Measurements from ENCODE around the gene CCDC50. TPM values are rescaled to one million over a fixed set of nuclear protein-coding genes. Genes with fewer than 3 reads are reported as not detected.

CCDC50 gene
- total and polyA plus RNA-seq, 2 experiments from 2014 or later, result 31.6 to 49.6 TPM

DNA sequence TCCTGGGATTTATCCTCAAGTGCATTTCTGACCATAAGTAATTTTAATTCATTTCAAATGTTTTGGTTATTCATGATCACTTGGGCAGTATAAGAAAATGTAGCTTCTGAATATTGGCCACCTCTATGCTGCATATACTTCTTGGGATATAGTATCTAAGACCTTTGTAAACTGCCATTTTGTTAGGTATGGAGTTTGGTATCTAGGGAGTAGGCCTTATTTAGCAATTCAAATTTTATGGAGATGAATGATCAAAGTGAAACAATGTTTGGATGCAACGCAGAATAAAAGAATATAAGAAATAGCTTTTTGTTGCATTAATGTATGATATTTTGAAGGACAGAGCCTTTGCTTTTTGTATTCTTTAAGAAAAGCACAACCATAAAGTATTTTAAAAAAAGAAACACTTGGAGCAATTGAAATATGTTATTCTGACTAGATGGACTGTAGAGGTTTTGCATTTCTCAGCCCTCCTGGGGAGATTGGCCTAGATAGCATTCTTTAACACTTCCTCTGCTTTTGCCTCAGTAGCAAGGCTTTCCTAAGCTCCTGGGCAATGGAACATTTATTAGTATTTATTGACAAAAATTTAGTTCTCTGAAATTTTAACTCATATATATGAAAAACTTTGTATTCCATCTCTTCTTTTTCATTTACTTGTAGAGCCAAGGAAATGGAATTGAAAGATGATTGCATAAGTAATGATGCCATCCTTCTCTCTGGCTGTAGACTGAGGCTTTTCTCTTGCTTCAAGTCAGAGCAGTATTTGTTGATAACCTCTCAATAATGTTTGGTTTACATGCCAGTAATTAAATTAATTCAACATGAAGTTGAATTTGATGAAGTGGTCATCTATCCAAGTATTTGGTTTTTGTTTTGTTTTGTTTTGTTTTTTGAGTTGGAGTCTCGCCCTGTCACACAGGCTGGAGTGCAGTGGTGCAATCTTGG is 62.9 kb downstream of the CCDC50 start:
- H3K9me3 ChIP-seq (ENCODE audit: low read depth), result no peaks in the 10 kb centered on the region
- no peak for DNase-seq (ENCODE audit: low spot score)
- no peaks in the 10 kb centered on the region for H3K79me2 ChIP-seq
- TF ChIP-seq, protein P1, sequence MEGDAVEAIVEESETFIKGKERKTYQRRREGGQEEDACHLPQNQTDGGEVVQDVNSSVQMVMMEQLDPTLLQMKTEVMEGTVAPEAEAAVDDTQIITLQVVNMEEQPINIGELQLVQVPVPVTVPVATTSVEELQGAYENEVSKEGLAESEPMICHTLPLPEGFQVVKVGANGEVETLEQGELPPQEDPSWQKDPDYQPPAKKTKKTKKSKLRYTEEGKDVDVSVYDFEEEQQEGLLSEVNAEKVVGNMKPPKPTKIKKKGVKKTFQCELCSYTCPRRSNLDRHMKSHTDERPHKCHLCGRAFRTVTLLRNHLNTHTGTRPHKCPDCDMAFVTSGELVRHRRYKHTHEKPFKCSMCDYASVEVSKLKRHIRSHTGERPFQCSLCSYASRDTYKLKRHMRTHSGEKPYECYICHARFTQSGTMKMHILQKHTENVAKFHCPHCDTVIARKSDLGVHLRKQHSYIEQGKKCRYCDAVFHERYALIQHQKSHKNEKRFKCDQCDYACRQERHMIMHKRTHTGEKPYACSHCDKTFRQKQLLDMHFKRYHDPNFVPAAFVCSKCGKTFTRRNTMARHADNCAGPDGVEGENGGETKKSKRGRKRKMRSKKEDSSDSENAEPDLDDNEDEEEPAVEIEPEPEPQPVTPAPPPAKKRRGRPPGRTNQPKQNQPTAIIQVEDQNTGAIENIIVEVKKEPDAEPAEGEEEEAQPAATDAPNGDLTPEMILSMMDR (IDR thresholded peaks at IDR 0.05; ENCODE audit: poor library complexity), result no peak
- no peak for TF ChIP-seq EZH2 (IDR thresholded peaks at IDR 0.05; ENCODE audit: borderline replicate concordance)
- H4K20me1 ChIP-seq (ENCODE audit: insufficient read depth, poor library complexity, severe bottlenecking), result no peaks in the 10 kb centered on the region
- no peaks in the 10 kb centered on the region for H3K36me3 ChIP-seq (replicated peaks; ENCODE audit: insufficient read depth, low read depth)
- no peak overlapping the region for H3K27ac ChIP-seq
- no peak overlapping the region for H2AFZ ChIP-seq
- no peak overlapping the region for H3K4me3 ChIP-seq
- no peaks in the 10 kb centered on the region for H3K4me1 ChIP-seq (ENCODE audit: insufficient read depth)
- no peak overlapping the region for H3K4me2 ChIP-seq
- H3K27me3 ChIP-seq, result no peaks in the 10 kb centered on the region
- H3K9me2 ChIP-seq (replicated peaks; ENCODE audit: insufficient read depth), result no peaks in the 10 kb centered on the region
- 96% methylated on average over 2 of the region's 2 CpGs for WGBS (ENCODE audit: low lambda C conversion rate, missing lambda C conversion rate)

DNA sequence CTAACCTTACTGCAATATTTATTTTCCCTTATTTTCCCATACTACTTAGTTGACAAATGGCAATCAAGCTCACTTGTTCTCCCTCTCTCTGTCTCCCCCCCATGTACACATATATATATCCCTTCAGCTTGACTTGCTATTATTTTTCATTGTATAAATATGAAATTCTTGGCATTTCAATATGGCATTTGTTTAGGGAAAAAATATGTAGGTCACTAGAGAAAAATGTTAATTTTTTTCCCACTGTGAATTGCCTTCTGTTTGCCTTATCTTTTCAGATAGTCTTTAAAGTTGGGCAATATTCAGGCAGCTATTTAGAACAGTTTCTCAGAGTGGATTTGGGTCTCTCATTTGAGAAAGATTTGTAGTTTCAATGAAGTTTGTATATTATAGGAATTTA is 64.0 kb downstream of the CCDC50 start:
- TF ChIP-seq, protein P1 (IDR thresholded peaks at IDR 0.05; ENCODE audit: poor library complexity), result no peak
- no peak for TF ChIP-seq EZH2phosphoT487 (IDR thresholded peaks at IDR 0.05; ENCODE audit: low read depth, severe bottlenecking, unreplicated experiment)
- no peaks in the 10 kb centered on the region for H3K9me2 ChIP-seq (replicated peaks; ENCODE audit: insufficient read depth)
- no peaks in the 10 kb centered on the region for H3K9me3 ChIP-seq (ENCODE audit: low read depth)
- H3K79me2 ChIP-seq, result no peaks in the 10 kb centered on the region
- H3K36me3 ChIP-seq (replicated peaks; ENCODE audit: insufficient read depth, low read depth), result no peaks in the 10 kb centered on the region
- H3K4me2 ChIP-seq, result no peak overlapping the region
- DNase-seq (ENCODE audit: low spot score), result no peak
- no peak overlapping the region for H3K4me3 ChIP-seq
- H3K27ac ChIP-seq, result no peak overlapping the region
- no peaks in the 10 kb centered on the region for H3K27me3 ChIP-seq
- H3K4me1 ChIP-seq (ENCODE audit: insufficient read depth), result no peaks in the 10 kb centered on the region
- no peaks in the 10 kb centered on the region for H4K20me1 ChIP-seq (ENCODE audit: insufficient read depth, poor library complexity, severe bottlenecking)
- no peak overlapping the region for H2AFZ ChIP-seq

DNA sequence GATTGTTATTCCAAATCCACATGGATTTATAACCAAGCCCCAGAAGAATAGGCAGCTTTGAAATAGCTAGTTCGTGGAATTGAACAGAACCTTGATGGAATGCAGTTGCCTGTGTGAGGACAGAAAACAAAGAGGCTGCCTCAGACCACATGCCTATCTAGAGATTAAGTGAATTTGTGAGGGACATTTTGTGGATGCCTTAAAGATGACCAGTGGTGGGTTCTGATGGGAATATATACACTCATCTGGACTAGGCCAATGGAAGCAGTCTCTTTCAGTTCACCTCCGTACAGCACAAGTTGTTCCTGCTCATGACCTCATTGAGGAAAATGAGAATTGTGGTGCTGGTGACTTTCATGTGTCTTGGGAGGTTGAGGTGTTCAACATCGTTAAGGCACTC is 68.6 kb downstream of the CCDC50 start:
- Histone ChIP-seq H3K36me3 (replicated peaks; ENCODE audit: insufficient read depth, low read depth) (no peaks in the 10 kb centered on the region), H3K4me1 (ENCODE audit: insufficient read depth) (no peaks in the 10 kb centered on the region), H3K9me2 (replicated peaks; ENCODE audit: insufficient read depth) (no peaks in the 10 kb centered on the region), H3K4me2 (no peak overlapping the region), H3K27ac (no peak overlapping the region), H3K79me2 (no peaks in the 10 kb centered on the region), H3K4me3 (no peak overlapping the region), H3K27me3 (no peaks in the 10 kb centered on the region), H4K20me1 (ENCODE audit: insufficient read depth, poor library complexity, severe bottlenecking) (no peaks in the 10 kb centered on the region), H3K9me3 (ENCODE audit: low read depth) (no peaks in the 10 kb centered on the region), H2AFZ (no peak overlapping the region)
- DNase-seq (ENCODE audit: low spot score), result no peak
- no peak for TF ChIP-seq EZH2 (IDR thresholded peaks at IDR 0.05; ENCODE audit: borderline replicate concordance)
- TF ChIP-seq EZH2phosphoT487 (IDR thresholded peaks at IDR 0.05; ENCODE audit: low read depth, severe bottlenecking, unreplicated experiment), result no peak
- WGBS (ENCODE audit: low lambda C conversion rate, missing lambda C conversion rate), result 84% methylated on average over 3 of the region's 3 CpGs

DNA sequence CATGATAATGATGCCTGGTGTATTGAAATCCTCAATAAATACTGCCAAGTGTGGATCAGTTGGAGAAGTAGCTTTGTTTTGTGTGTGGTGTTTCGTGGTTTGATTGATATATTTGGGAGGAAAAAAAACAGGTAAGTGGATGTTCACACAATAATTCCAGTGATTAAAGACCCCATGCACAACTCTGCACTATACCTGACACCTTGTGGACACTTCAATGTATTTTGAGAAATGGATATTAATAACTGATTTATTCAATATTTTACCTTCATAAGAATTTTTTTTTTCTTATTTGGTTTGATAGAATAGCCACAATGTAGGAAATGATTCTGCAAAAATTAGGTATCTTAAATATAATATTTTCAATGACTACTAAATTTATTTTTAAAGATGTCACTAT is 69.4 kb downstream of the CCDC50 start:
- WGBS (ENCODE audit: low lambda C conversion rate, missing lambda C conversion rate), result 95% methylated on average over 1 of the region's 1 CpG
- H3K4me2 ChIP-seq, result no peak overlapping the region
- no peaks in the 10 kb centered on the region for H3K9me3 ChIP-seq (ENCODE audit: low read depth)
- no peaks in the 10 kb centered on the region for H4K20me1 ChIP-seq (ENCODE audit: insufficient read depth, poor library complexity, severe bottlenecking)
- H2AFZ ChIP-seq, result no peak overlapping the region
- no peak overlapping the region for H3K4me3 ChIP-seq
- no peaks in the 10 kb centered on the region for H3K79me2 ChIP-seq
- H3K9me2 ChIP-seq (replicated peaks; ENCODE audit: insufficient read depth), result no peaks in the 10 kb centered on the region
- H3K36me3 ChIP-seq (replicated peaks; ENCODE audit: insufficient read depth, low read depth), result no peaks in the 10 kb centered on the region
- H3K27me3 ChIP-seq, result no peaks in the 10 kb centered on the region
- no peaks in the 10 kb centered on the region for H3K4me1 ChIP-seq (ENCODE audit: insufficient read depth)
- no peak for DNase-seq (ENCODE audit: low spot score)
- TF ChIP-seq, protein P1 (IDR thresholded peaks at IDR 0.05; ENCODE audit: poor library complexity), result no peak
- TF ChIP-seq EZH2 (IDR thresholded peaks at IDR 0.05; ENCODE audit: borderline replicate concordance) (no peak), EZH2phosphoT487 (IDR thresholded peaks at IDR 0.05; ENCODE audit: low read depth, severe bottlenecking, unreplicated experiment) (no peak)
- no peak overlapping the region for H3K27ac ChIP-seq

Measured in hepatocyte (in vitro differentiated cells).